ENCODE measurements around the gene LNP1.

The LNP1 gene

DNA sequence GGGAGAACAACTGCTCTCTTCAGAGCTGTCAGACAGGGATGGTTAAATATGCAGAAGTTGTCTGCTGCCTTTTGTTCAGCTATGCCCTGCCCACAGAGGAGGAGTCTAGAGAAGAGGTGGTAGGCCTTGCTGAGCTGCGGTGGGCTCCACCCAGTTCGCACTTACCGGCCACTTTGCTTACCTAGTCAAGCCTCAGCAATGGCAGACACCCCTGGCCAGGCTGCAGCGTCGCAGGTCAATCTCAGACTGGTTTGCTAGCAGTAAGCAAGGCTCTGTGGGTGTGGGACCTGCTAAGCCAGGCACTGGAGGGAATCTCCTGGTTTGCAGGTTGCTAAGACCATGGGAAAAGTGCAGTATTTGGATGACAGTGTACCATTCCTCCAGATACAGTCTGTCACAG, 78.7 kb downstream of the LNP1 start:
- Histone ChIP-seq H3K27me3 (ENCODE audit: insufficient read depth, low read length) (no peaks in the 10 kb centered on the region), H3K36me3 (ENCODE audit: insufficient read depth, low read length) (no peaks in the 10 kb centered on the region), H3K4me3 (ENCODE audit: low read length) (no peak overlapping the region), H3K27ac (ENCODE audit: low read depth, low read length) (no peak overlapping the region), H3K9me3 (ENCODE audit: insufficient read depth, low read depth, low read length) (no peaks in the 10 kb centered on the region), H3K9ac (ENCODE audit: low read depth, low read length) (no peak overlapping the region), H3K4me1 (ENCODE audit: insufficient read depth, low read length) (no peaks in the 10 kb centered on the region)
- 71% methylated on average over 5 of the region's 5 CpGs for WGBS

GRCh38 chr3:100482176-100482575, 80.8 kb downstream of the LNP1 start:
- no peaks in the 10 kb centered on the region for H3K9me3 ChIP-seq (ENCODE audit: insufficient read depth, low read depth, low read length)
- no peaks in the 10 kb centered on the region for H3K4me1 ChIP-seq (ENCODE audit: insufficient read depth, low read length)
- no peak overlapping the region for H3K27ac ChIP-seq (ENCODE audit: low read depth, low read length)
- 85% methylated on average over 2 of the region's 2 CpGs for WGBS
- no peaks in the 10 kb centered on the region for H3K27me3 ChIP-seq (ENCODE audit: insufficient read depth, low read length)
- no peak overlapping the region for H3K4me3 ChIP-seq (ENCODE audit: low read length)
- no peaks in the 10 kb centered on the region for H3K36me3 ChIP-seq (ENCODE audit: insufficient read depth, low read length)
- no peak overlapping the region for H3K9ac ChIP-seq (ENCODE audit: low read depth, low read length)

DNA sequence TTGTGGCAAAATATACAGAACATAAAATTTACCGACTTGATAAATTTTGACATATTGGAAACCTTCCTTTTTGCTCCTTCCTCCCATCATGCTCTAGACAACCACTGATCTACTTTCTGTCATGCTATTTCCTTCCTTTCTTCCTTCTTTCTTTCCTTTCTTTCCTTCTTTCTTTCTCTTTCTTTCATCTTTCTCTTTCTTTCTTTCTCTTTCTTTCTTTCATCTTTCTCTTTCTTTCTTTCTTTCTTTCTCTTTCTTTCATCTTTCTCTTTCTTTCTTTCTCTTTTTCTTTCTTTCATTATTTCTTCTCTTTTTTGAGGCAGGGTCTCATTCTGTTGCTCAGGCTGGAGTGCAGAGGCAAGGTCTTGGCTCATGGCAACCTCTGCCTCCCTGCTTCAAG, 82.2 kb downstream of the LNP1 start:
- no peaks in the 10 kb centered on the region for H3K9me3 ChIP-seq (ENCODE audit: insufficient read depth, low read depth, low read length)
- no peaks in the 10 kb centered on the region for H3K4me1 ChIP-seq (ENCODE audit: insufficient read depth, low read length)
- 97% methylated on average over 1 of the region's 1 CpG for WGBS
- H3K4me3 ChIP-seq (ENCODE audit: low read length): no peak overlapping the region
- no peak overlapping the region for H3K9ac ChIP-seq (ENCODE audit: low read depth, low read length)
- no peak overlapping the region for H3K27ac ChIP-seq (ENCODE audit: low read depth, low read length)
- no peaks in the 10 kb centered on the region for H3K36me3 ChIP-seq (ENCODE audit: insufficient read depth, low read length)
- no peaks in the 10 kb centered on the region for H3K27me3 ChIP-seq (ENCODE audit: insufficient read depth, low read length)

DNA sequence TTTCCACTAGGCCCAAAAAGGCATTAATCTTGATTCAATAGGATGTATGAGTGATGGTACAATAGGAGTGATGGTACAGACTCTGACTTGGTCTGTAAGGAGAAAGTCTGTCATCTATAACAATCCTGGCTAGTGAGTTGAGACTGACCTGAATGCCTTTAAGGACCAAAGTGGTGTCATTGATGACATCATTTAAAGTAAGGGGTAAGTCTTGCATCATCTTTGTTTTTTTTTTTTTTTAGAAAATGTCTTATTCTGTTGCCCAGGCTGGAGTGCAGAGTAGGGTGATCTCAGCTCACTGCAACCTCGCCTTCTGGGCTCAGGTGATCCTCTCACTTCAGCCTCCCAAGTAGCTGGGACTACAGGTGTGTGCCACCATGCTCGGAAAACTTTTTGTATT, 85.5 kb downstream of the LNP1 start:
- Histone ChIP-seq H3K36me3 (ENCODE audit: insufficient read depth, low read length) (no peaks in the 10 kb centered on the region), H3K4me1 (ENCODE audit: insufficient read depth, low read length) (peaks cover 3% of the 10 kb centered on the region; the same call in 1 of the 2 replicates), H3K9me3 (ENCODE audit: insufficient read depth, low read depth, low read length) (no peaks in the 10 kb centered on the region), H3K9ac (ENCODE audit: low read depth, low read length) (no peak overlapping the region), H3K27ac (ENCODE audit: low read depth, low read length) (no peak overlapping the region), H3K4me3 (ENCODE audit: low read length) (no peak overlapping the region), H3K27me3 (ENCODE audit: insufficient read depth, low read length) (no peaks in the 10 kb centered on the region)
- 93% methylated on average over 2 of the region's 2 CpGs for WGBS

DNA sequence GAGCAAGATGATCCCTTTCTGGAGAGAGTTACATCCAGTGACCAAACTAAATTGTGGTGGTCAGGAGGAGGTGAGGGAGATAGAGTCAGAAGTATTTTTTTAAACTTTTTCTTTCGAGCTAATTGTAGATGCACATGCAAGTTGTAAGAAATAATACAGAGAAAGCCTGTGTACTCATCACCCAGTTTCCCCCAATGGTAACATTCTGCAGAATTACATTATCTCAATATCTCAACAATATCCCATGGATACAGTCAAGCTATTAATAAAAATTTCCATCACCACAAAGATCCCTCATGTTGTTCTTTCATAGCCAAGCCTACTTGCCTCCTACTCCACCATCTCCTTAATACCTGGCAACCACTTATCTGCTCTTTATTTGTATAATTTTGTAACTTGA, 87.8 kb downstream of the LNP1 start:
- Histone ChIP-seq H3K4me1 (ENCODE audit: insufficient read depth, low read length) (peaks cover 4% of the 10 kb centered on the region; the same call in 1 of the 2 replicates), H3K27ac (ENCODE audit: low read depth, low read length) (no peak overlapping the region), H3K9ac (ENCODE audit: low read depth, low read length) (no peak overlapping the region), H3K9me3 (ENCODE audit: insufficient read depth, low read depth, low read length) (no peaks in the 10 kb centered on the region), H3K27me3 (ENCODE audit: insufficient read depth, low read length) (no peaks in the 10 kb centered on the region), H3K4me3 (ENCODE audit: low read length) (no peak overlapping the region), H3K36me3 (ENCODE audit: insufficient read depth, low read length) (no peaks in the 10 kb centered on the region)
- WGBS: 80% methylated on average over 1 of the region's 1 CpG

GRCh38 chr3:100492059-100493006, 91.0 kb downstream of the LNP1 start, which contains the start of gene TMEM45A:
TMEM45A (plus strand) TSS chr3:100492619; CDS start chr3:100555212, 62,593 bp downstream.
- H3K27ac ChIP-seq (ENCODE audit: low read depth, low read length): peak within 1 kb of the TSS; percentile 76
- peaks cover 4% of the 10 kb centered on the region; the same call in 1 of the 2 replicates for H3K4me1 ChIP-seq (ENCODE audit: insufficient read depth, low read length)
- no peaks in the 10 kb centered on the region for H3K27me3 ChIP-seq (ENCODE audit: insufficient read depth, low read length)
- no peaks in the 10 kb centered on the region for H3K9me3 ChIP-seq (ENCODE audit: insufficient read depth, low read depth, low read length)
- no peaks in the 10 kb centered on the region for H3K36me3 ChIP-seq (ENCODE audit: insufficient read depth, low read length)
- WGBS: 1% methylated on average over 56 of the region's 56 CpGs
- H3K4me3 ChIP-seq (ENCODE audit: low read length): peak within 1 kb of the TSS; percentile 66
- H3K9ac ChIP-seq (ENCODE audit: low read depth, low read length): peak within 1 kb of the TSS; percentile 77

- H3K4me1 ChIP-seq (ENCODE audit: insufficient read depth, low read length): peaks cover 4% of the 10 kb centered on the region
- no peaks in the 10 kb centered on the region for H3K27me3 ChIP-seq (ENCODE audit: insufficient read depth, low read length)
- H3K9me3 ChIP-seq (ENCODE audit: insufficient read depth, low read depth, low read length): no peaks in the 10 kb centered on the region
- no peak overlapping the region for H3K27ac ChIP-seq (ENCODE audit: low read depth, low read length)
- H3K9ac ChIP-seq (ENCODE audit: low read depth, low read length): no peak overlapping the region
- no peaks in the 10 kb centered on the region for H3K36me3 ChIP-seq (ENCODE audit: insufficient read depth, low read length)
- no peak overlapping the region for H3K4me3 ChIP-seq (ENCODE audit: low read length)
These were observed 95.4 kb downstream of the LNP1 start for GRCh38 chr3:100496711-100497261.

DNA sequence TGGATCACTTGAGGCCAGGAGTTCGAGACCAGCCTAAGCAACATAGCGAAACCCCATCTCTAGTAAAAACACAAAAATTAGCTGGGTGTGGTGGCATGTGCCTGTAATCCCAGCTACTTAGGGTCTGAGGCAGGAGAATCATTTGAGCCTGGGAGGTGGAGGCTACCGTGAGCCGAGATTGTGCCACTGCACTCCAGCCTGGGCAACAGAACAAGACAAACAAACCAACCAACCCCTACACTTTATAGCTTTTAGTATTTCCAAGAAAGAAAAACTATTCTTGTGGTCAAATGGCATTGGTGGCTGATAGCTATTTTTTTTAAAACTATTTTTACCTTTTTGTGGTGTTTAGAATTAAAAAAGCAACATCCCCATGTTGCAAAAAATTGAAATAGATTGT, 98.3 kb downstream of the LNP1 start:
- 95% methylated on average over 4 of the region's 4 CpGs for WGBS

DNA sequence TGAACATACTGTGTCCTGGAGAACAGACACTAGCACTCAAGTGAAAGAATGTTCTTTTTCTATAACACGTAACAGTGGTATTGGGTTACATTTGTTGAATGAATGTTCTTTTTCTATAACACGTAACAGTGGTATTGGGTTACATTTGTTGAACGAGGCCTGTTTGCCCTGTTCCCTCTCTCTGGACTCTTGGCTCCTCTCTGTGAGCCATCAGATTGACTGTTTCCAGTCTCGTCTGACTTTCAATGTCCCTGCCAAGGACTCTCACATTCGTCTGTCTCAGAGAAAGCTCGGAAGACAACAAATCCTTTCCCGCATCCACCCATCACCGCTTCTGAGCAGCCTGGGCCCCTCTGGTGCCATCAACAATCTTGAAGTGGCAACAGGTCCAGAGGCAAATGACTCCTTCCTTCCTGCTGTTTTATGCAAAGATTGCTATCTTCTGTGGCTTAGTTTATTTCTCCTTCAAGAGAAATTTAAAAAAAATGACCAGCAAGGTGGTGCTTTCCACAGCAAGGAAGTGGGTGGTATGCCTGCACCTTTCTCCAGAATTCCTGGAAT, 99.1 kb downstream of the LNP1 start:
- Histone ChIP-seq H3K4me1 (ENCODE audit: insufficient read depth, low read length) (peaks cover 3% of the 10 kb centered on the region; the same call in 1 of the 2 replicates), H3K27me3 (ENCODE audit: insufficient read depth, low read length) (no peaks in the 10 kb centered on the region), H3K27ac (ENCODE audit: low read depth, low read length) (no peak overlapping the region), H3K4me3 (ENCODE audit: low read length) (no peak overlapping the region), H3K36me3 (ENCODE audit: insufficient read depth, low read length) (no peaks in the 10 kb centered on the region), H3K9me3 (ENCODE audit: insufficient read depth, low read depth, low read length) (no peaks in the 10 kb centered on the region), H3K9ac (ENCODE audit: low read depth, low read length) (no peak overlapping the region)
- 90% methylated on average over 8 of the region's 8 CpGs for WGBS

More for the DNA sequence above, 98.3 kb downstream of the LNP1 start:
- no peaks in the 10 kb centered on the region for H3K36me3 ChIP-seq (ENCODE audit: insufficient read depth, low read length)
- no peak overlapping the region for H3K9ac ChIP-seq (ENCODE audit: low read depth, low read length)
- H3K27me3 ChIP-seq (ENCODE audit: insufficient read depth, low read length): no peaks in the 10 kb centered on the region
- H3K4me3 ChIP-seq (ENCODE audit: low read length): no peak overlapping the region
- peaks cover 3% of the 10 kb centered on the region; the same call in 1 of the 2 replicates for H3K4me1 ChIP-seq (ENCODE audit: insufficient read depth, low read length)
- H3K9me3 ChIP-seq (ENCODE audit: insufficient read depth, low read depth, low read length): no peaks in the 10 kb centered on the region
- H3K27ac ChIP-seq (ENCODE audit: low read depth, low read length): no peak overlapping the region

- H3K4me3 ChIP-seq (ENCODE audit: low read length): no peak overlapping the region
- no peak overlapping the region for H3K27ac ChIP-seq (ENCODE audit: low read depth, low read length)
- peaks cover 3% of the 10 kb centered on the region; the same call in 1 of the 2 replicates for H3K4me1 ChIP-seq (ENCODE audit: insufficient read depth, low read length)
- H3K9me3 ChIP-seq (ENCODE audit: insufficient read depth, low read depth, low read length): peaks cover 8% of the 10 kb centered on the region
- no peaks in the 10 kb centered on the region for H3K27me3 ChIP-seq (ENCODE audit: insufficient read depth, low read length)
- WGBS: 91% methylated on average over 1 of the region's 1 CpG
- no peak overlapping the region for H3K9ac ChIP-seq (ENCODE audit: low read depth, low read length)
- H3K36me3 ChIP-seq (ENCODE audit: insufficient read depth, low read length): no peaks in the 10 kb centered on the region
These were observed 102.1 kb downstream of the LNP1 start for GRCh38 chr3:100503448-100503847.
